Fibroblast of mammary gland (primary cell): ENCODE measurements around the gene GRB7.

Experiments used
- DNase-seq: peaks from one replicate; pipeline ENCODE4 v3.0.0-alpha.2; 2010; ENCODE audit warnings: low read depth
- H3K4me3 ChIP-seq: 2 replicates; pipeline ENCODE4 v1.5.1; 2011; ENCODE audit warnings: low read depth, mild to moderate bottlenecking, low read length, moderate library complexity; ENCODE audit not compliant: control insufficient read depth
- TF ChIP-seq, protein P1 (sequence below): conservative IDR thresholded peaks from 2 replicates; pipeline ENCODE4 v1.5.1; 2011; ENCODE audit warnings: low read depth, low read length, inconsistent platforms; ENCODE audit not compliant: control insufficient read depth, insufficient read depth

The GRB7 gene

DNA sequence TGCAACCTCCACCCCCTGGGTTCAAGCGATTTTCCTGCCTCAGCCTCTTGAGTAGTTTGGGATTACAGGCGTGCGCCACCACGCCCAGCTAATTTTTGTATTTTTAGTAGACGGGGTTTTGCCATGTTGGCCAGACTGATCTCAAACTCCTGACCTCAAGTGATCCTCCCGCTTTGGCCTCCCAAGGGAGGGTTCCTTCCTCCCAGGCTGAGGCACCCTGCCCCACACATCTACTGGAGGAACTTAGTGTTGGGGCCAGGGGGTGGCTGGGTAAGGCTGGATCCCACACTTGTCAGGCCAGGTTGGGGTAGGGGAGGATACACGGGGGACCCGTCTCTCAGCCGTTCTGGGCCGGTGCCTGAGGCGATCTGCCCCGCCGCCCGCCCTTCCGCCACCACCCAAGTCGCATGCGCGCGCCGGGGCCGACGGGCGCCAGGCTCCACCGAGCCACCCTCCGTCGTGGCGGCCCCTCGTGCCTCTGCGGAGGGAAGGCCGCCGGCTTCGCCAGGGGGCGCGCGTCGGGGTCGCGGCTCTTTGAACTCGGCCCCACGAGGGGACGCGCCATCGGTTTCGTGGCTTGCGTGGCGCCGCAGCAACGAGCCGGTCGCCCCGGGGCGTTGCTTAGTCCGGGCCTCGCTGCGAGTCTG is 15.9 kb downstream of the GRB7 start:
- DNase-seq, result peak; percentile 1
- TF ChIP-seq, protein P1, sequence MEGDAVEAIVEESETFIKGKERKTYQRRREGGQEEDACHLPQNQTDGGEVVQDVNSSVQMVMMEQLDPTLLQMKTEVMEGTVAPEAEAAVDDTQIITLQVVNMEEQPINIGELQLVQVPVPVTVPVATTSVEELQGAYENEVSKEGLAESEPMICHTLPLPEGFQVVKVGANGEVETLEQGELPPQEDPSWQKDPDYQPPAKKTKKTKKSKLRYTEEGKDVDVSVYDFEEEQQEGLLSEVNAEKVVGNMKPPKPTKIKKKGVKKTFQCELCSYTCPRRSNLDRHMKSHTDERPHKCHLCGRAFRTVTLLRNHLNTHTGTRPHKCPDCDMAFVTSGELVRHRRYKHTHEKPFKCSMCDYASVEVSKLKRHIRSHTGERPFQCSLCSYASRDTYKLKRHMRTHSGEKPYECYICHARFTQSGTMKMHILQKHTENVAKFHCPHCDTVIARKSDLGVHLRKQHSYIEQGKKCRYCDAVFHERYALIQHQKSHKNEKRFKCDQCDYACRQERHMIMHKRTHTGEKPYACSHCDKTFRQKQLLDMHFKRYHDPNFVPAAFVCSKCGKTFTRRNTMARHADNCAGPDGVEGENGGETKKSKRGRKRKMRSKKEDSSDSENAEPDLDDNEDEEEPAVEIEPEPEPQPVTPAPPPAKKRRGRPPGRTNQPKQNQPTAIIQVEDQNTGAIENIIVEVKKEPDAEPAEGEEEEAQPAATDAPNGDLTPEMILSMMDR, result no peak
- H3K4me3 ChIP-seq, result peak overlapping the region; percentile 38

DNA sequence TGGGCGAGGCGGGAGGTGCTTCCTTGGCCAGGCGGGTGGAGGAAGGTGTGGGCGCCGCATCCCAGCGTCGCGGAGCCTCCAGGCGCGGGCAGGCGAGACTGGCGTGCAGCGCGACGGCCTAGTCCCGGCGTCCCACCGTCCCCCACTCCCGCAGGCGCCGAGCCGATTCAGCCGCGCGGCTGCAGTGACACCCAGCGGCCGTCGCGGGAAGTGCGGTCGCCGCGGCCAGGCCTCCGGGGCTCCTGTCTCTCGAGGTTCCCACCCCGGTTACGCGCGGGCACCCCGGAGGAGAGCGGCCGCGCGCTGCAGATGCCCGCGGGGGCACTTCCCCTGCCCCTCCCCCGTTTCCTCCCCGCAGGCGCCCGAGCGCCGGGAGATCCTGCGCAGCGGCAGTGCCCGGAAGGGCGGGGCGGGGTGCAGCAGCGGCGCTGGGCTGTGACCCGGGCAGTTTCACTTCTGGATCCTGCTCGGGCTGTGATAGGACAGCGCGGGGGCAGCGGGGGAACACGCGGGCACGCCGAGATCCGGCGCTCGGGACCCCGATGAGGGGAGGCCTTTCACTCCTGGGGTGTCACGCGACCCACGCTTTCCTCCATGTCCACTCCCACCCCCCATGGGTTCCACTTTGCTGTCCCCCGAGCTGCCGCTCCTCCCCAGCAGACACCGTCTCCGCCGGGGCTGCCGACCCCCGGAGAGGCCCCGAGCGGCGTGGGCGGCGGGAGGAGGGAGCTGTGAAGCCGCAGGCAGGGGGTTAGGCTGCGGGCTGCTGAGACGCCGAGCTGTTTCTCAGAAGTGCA is 16.6 kb downstream of the GRB7 start:
- DNase-seq, result peak; percentile 73
- TF ChIP-seq, protein P1, result peak; percentile 43
- H3K4me3 ChIP-seq, result peak overlapping the region; percentile 60

DNA sequence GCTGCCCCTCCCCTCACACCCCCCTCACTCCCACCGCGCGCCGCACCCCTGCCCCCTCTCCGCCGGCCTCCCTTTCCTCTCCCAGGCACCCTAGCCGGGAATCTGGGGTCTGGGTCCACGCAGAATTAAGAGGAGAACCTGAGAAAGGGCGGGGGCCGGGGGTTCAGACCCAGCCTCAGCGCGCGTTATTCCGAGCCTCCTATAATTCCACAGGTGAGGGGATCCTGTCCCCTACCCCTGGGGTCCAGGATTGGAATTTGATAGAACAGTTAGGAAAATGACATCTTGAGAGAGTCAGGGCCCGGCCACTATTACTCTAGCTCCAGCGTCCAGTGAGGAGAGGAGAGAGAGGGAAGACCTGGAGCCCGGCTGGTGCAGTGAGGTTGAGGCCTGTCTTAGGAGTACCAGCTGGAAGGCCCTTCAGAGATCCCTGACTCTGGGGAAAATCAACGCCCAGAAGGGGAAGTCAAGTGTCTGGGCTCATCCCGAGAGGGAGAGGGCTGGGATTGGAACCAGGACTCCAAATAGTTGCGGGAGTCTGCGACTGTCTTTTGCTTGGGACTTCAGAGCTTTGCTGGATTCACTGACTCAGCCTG is 17.3 kb downstream of the GRB7 start:
- TF ChIP-seq, protein P1, result no peak
- DNase-seq, result no peak
- H3K4me3 ChIP-seq, result peak overlapping the region; percentile 60

DNA sequence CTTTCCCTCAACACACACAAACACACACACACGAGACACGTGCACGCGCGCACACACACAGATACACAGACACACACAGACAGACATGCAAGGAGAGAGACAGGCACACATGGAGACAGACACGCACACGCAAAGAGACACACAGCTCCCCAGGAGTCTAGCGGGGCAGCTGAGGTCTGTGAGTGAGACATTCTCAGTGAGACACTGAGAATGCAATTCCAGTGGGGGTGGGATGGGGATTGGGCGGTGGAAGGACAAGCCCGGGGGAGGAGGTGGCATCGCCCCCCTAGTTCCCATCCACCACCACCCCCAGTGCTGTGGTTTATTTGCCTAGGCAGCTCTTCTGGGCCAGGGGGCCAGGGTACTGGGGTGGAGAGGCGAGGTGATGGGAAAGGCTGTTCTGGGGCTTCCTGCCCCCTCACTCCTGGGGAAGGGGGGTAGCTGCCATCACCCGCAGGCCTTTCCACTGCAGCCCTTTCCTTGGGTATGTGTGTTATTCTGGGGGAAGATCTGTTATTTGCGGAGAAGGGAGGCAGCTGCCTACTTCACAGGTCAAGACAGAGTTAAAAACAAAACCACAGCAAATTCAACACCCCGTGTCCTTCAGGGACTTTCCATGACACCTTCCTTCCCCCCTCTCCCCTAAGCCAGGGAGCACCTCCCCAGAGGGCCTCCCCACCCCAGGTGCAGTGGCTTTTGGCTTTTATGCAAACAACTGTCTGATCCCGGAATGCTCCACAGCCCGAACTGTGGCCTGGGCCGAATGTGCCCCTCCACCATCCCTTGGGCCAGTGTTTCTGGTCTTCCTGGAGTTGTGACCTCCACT is 18.0 kb downstream of the GRB7 start:
- TF ChIP-seq, protein P1, result no peak

DNA sequence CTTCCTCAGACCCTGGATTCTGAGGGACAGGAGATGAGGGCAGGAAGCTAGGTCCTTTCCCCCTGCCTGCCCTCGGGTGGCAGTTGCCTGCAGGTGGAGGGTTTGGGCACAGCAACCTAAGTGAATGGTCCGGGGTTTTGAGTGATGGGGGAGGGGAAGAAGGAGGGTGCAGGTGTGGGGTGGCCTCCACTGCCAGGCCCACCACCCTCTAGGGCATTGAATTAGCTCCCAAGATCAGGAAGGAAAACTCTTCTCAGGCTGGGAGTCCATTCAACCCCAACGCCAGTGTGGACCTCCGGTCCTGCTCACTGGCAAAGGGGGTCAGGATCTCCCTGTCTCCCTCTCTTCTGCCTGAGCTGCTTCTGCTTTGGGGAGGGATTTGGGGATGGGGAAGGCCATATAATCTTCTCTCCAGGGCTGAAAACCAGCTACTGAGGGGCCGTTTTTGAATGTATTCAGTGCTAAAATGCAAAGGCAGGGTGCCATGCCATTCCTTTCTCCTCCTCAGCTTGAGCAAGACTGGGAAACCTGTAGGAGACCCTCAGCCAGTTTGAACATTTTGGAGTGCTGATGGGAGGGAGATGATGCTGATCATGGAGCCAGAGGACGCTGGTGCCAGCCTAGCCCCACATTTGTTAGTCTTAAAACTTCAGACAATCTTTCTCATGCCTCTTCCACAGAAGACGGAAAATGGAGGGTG is 18.8 kb downstream of the GRB7 start:
- no peak overlapping the region for H3K4me3 ChIP-seq
- TF ChIP-seq, protein P1, result no peak
- no peak for DNase-seq

More for the DNA sequence above, 18.0 kb downstream of the GRB7 start:
- peak; percentile 2 for DNase-seq
- H3K4me3 ChIP-seq, result no peak overlapping the region
